ENCODE measurements around the gene PTPRS. TPM values are rescaled to one million over a fixed set of nuclear protein-coding genes. Genes with fewer than 3 reads are reported as not detected.

The PTPRS gene
- total RNA-seq, 1 donor from 2014 or later: 1,064 TPM

DNA sequence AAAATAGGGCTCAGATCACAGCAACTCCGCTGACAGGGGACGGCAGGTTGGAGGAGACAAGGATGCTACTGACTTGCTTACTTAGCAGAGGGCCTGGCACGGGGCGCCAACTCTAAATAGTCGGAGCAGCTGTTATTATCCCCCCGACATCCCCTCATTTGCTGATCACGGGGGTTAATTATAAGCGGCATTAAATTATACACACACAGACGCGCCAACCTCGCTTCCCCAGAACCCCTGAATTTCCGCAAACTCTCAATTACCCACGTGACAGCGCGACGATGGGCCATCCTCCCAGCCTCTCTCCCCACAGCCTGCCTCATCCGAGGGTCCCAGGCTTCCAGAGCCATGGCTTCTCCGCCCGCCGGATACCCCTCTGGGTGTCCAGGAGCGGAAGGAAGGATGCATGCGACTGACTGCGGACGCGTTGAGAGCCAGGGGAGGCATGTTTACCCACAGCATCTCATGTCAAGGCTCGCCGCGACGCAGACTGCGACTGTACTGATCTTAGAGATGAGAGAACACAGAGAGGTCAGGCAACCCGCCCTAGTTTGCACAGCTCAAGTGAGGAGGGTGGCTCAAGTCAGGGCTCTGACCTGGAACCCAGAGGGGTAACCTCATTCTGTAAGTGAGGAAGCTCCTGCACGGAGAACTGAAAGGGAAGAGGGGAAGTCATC, 5.7 kb downstream of the PTPRS start:
- Mint-ChIP-seq H3K27me3 (ENCODE audit: unreplicated experiment) (peaks cover 26% of the 10 kb centered on the region), H3K4me3 (ENCODE audit: unreplicated experiment) (peak overlapping the region; percentile 97), H3K9me3 (ENCODE audit: unreplicated experiment) (peaks cover 19% of the 10 kb centered on the region)

DNA sequence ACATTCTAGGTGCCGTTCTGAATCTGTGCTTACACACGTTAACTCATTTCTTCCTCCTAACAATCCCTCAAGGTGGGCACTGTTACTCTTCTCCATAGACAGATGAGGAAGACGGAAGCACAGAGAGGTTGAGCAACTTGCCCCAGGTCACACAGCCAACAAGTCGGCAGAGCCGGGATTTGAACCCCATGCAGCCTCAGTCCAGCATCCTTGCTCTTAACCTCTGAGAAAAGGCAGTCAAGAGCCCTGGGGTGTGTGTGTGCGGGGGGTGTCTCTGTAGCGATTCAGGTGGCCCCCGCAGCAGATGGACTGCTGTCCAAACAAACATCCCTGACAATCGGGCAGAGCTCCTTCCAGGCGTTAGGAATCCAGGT, 6.3 kb downstream of the PTPRS start:
- peak overlapping the region; percentile 55 for H3K27ac Mint-ChIP-seq (ENCODE audit: unreplicated experiment)
- H3K4me1 Mint-ChIP-seq (ENCODE audit: low read depth, unreplicated experiment): peaks cover 32% of the 10 kb centered on the region
- peaks cover 18% of the 10 kb centered on the region for H3K9me3 Mint-ChIP-seq (ENCODE audit: unreplicated experiment)
- no peak for DNase-seq
- peaks cover 24% of the 10 kb centered on the region for H3K27me3 Mint-ChIP-seq (ENCODE audit: unreplicated experiment)
- no peak overlapping the region for H3K4me3 Mint-ChIP-seq (ENCODE audit: unreplicated experiment)
- TF ChIP-seq, protein P1, sequence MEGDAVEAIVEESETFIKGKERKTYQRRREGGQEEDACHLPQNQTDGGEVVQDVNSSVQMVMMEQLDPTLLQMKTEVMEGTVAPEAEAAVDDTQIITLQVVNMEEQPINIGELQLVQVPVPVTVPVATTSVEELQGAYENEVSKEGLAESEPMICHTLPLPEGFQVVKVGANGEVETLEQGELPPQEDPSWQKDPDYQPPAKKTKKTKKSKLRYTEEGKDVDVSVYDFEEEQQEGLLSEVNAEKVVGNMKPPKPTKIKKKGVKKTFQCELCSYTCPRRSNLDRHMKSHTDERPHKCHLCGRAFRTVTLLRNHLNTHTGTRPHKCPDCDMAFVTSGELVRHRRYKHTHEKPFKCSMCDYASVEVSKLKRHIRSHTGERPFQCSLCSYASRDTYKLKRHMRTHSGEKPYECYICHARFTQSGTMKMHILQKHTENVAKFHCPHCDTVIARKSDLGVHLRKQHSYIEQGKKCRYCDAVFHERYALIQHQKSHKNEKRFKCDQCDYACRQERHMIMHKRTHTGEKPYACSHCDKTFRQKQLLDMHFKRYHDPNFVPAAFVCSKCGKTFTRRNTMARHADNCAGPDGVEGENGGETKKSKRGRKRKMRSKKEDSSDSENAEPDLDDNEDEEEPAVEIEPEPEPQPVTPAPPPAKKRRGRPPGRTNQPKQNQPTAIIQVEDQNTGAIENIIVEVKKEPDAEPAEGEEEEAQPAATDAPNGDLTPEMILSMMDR (IDR thresholded peaks at IDR 0.05; ENCODE audit: partially characterized antibody, unreplicated experiment): no peak
- H3K36me3 Mint-ChIP-seq (ENCODE audit: unreplicated experiment): peaks cover 4% of the 10 kb centered on the region

More for the DNA sequence above, 5.7 kb downstream of the PTPRS start:
- H3K4me1 Mint-ChIP-seq (ENCODE audit: low read depth, unreplicated experiment): peaks cover 32% of the 10 kb centered on the region
- TF ChIP-seq, protein P1 (IDR thresholded peaks at IDR 0.05; ENCODE audit: partially characterized antibody, unreplicated experiment): no peak
- H3K36me3 Mint-ChIP-seq (ENCODE audit: unreplicated experiment): peaks cover 4% of the 10 kb centered on the region
- DNase-seq: no peak
- peak overlapping the region; percentile 91 for H3K27ac Mint-ChIP-seq (ENCODE audit: unreplicated experiment)

DNA sequence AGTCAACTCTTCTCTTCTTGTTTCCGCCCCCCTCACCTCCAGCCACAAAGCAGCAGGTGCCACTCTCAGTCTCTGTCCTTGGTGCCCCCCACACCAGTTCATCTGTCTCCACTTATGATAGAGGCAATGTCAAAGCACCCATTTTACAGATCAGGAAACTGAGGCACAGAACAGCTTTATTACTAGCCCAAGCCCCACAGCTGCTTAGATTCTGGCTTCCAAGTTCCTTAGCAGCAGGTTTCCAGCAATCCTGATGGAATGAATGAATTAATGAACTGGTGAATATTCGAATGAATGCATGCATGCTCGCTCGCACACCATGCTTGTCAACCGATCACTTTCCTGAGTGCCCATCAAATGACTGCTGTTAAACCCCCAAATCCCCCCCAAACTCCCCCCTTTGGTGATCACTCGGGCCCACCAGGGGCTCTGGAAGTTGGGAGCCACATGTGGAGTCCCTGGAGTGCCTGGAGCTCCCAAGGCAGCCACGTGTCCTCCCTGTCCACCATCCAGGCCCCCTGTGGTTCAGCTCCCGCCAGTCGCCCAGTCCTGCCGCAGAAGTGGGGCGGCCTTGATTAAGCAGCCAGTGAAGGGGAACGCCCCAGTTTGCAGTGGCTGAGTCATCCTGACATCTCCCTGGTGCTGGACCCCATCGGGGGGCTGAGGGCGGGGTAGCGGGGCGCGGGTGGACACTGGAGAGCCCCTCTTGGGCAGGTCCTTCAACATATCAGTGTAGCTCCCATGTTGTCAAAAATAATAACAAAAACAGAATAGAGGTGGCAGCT, 6.8 kb downstream of the PTPRS start:
- Mint-ChIP-seq H3K9me3 (ENCODE audit: unreplicated experiment) (peaks cover 15% of the 10 kb centered on the region), H3K4me3 (ENCODE audit: unreplicated experiment) (peak overlapping the region; percentile 12), H3K27me3 (ENCODE audit: unreplicated experiment) (peaks cover 19% of the 10 kb centered on the region), H3K27ac (ENCODE audit: unreplicated experiment) (peak overlapping the region; percentile 55), H3K36me3 (ENCODE audit: unreplicated experiment) (no peaks in the 10 kb centered on the region), H3K4me1 (ENCODE audit: low read depth, unreplicated experiment) (peaks cover 33% of the 10 kb centered on the region)
- TF ChIP-seq, protein P1 (IDR thresholded peaks at IDR 0.05; ENCODE audit: partially characterized antibody, unreplicated experiment): no peak
- DNase-seq: no peak

DNA sequence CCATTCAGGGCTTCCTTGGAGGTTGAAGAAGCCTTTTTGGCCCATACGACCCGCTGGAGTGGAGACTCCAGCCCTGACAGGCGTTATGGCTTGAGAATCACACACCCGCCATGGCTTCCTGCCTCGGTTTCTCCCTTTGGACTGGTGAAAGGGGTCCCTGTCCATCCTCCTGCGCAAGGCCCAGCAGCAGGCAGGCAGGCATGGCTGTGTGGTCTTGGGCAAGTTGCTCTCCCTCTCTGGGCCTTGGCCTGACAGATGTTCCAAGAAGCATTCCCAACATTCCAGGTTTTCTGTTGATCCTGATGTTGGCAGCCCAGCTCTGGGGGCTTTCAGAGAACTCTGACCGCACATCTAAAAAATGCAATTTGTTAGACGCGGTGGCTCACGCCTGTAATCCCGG, 8.1 kb downstream of the PTPRS start:
- TF ChIP-seq, protein P1 (IDR thresholded peaks at IDR 0.05; ENCODE audit: partially characterized antibody, unreplicated experiment): no peak
- peaks cover 30% of the 10 kb centered on the region for H3K4me1 Mint-ChIP-seq (ENCODE audit: low read depth, unreplicated experiment)
- no peak overlapping the region for H3K4me3 Mint-ChIP-seq (ENCODE audit: unreplicated experiment)
- no peaks in the 10 kb centered on the region for H3K36me3 Mint-ChIP-seq (ENCODE audit: unreplicated experiment)
- H3K27me3 Mint-ChIP-seq (ENCODE audit: unreplicated experiment): peaks cover 15% of the 10 kb centered on the region
- DNase-seq: no peak
- peak overlapping the region; percentile 12 for H3K27ac Mint-ChIP-seq (ENCODE audit: unreplicated experiment)
- peaks cover 9% of the 10 kb centered on the region for H3K9me3 Mint-ChIP-seq (ENCODE audit: unreplicated experiment)

DNA sequence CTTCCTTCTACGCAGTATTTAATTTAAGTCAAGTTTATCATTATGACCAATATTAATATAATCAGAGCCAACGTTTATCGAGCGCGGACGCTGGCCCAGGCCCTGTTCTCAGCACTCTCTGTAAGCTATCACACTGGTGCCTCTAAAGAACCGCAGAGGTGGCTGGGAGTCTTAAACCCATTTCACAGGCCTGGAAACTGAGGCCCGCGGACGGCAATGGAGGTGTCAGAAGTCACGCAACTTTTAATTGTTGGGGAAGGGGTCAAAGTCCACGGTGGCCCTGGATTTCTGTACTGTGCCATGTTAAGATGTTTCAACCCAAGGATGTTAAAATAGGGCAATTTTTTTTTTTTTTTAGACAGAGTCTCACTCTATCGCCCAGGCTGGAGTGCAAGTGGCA, 8.8 kb downstream of the PTPRS start:
- H3K27ac Mint-ChIP-seq (ENCODE audit: unreplicated experiment): peak overlapping the region; percentile 86
- peaks cover 5% of the 10 kb centered on the region for H3K9me3 Mint-ChIP-seq (ENCODE audit: unreplicated experiment)
- no peak overlapping the region for H3K4me3 Mint-ChIP-seq (ENCODE audit: unreplicated experiment)
- H3K36me3 Mint-ChIP-seq (ENCODE audit: unreplicated experiment): no peaks in the 10 kb centered on the region
- DNase-seq: no peak
- H3K4me1 Mint-ChIP-seq (ENCODE audit: low read depth, unreplicated experiment): peaks cover 30% of the 10 kb centered on the region
- TF ChIP-seq, protein P1 (IDR thresholded peaks at IDR 0.05; ENCODE audit: partially characterized antibody, unreplicated experiment): no peak
- peaks cover 11% of the 10 kb centered on the region for H3K27me3 Mint-ChIP-seq (ENCODE audit: unreplicated experiment)

Measured in glutamatergic neuron (in vitro differentiated cells).